Measurements from ENCODE around the gene CLEC16A.
A peak's percentile ranks its signal among the peaks of the same experiment; 100 is the strongest.
"Not testable (repeated sequence)": the region's sequence is repeated elsewhere in the genome, so short reads cannot be mapped to it uniquely, and the experiment has no call there.

CLEC16A gene

GRCh38 chr16:11101283-11101682, 156.9 kb downstream of the CLEC16A start:
- H3K4me3 ChIP-seq (ENCODE audit: low read length) = no peak overlapping the region
- H3K4me1 ChIP-seq (ENCODE audit: control insufficient read depth, insufficient read depth, low read length) = peaks cover 56% of the 10 kb centered on the region
- H3K27me3 ChIP-seq (ENCODE audit: control insufficient read depth, insufficient read depth, low read length) = no peaks in the 10 kb centered on the region
- no peaks in the 10 kb centered on the region for H3K36me3 ChIP-seq (ENCODE audit: control insufficient read depth, insufficient read depth, low read length)
- no peak overlapping the region for H3K9ac ChIP-seq (ENCODE audit: low read length)
- H3K9me3 ChIP-seq (ENCODE audit: control insufficient read depth, low read length) = no peaks in the 10 kb centered on the region

- Histone ChIP-seq H3K9me3 (ENCODE audit: control insufficient read depth, low read length) (no peaks in the 10 kb centered on the region), H3K4me3 (ENCODE audit: low read length) (no peak overlapping the region), H3K9ac (ENCODE audit: low read length) (peak overlapping the region; percentile 8), H3K4me1 (ENCODE audit: control insufficient read depth, insufficient read depth, low read length) (peaks cover 56% of the 10 kb centered on the region), H3K36me3 (ENCODE audit: control insufficient read depth, insufficient read depth, low read length) (no peaks in the 10 kb centered on the region), H3K27me3 (ENCODE audit: control insufficient read depth, insufficient read depth, low read length) (no peaks in the 10 kb centered on the region)
Observed at GRCh38 chr16:11101695-11102522, 157.5 kb downstream of the CLEC16A start.

DNA sequence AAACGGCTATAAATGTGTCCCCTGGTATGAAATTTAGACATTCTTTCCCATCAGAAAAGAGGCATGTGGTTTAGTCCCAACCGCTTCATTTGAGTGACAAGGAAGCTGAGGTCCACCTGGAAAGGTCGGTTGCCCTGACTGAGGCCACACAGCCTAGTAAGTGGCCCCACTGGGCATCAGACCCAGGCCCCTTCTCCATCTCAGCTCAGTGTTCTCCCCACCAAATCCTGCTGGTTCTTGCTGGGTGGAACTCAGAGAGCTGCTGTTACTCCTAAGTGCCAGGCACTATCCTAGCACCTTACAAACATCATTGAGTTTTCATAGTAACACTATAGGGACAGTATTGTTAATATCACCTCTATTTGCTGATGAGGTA, 158.1 kb downstream of the CLEC16A start:
- H3K9ac ChIP-seq (ENCODE audit: low read length) = peak overlapping the region; percentile 8
- H3K9me3 ChIP-seq (ENCODE audit: control insufficient read depth, low read length) = no peaks in the 10 kb centered on the region
- H3K27me3 ChIP-seq (ENCODE audit: control insufficient read depth, insufficient read depth, low read length) = no peaks in the 10 kb centered on the region
- peaks cover 56% of the 10 kb centered on the region for H3K4me1 ChIP-seq (ENCODE audit: control insufficient read depth, insufficient read depth, low read length)
- no peak overlapping the region for H3K4me3 ChIP-seq (ENCODE audit: low read length)
- H3K36me3 ChIP-seq (ENCODE audit: control insufficient read depth, insufficient read depth, low read length) = no peaks in the 10 kb centered on the region

DNA sequence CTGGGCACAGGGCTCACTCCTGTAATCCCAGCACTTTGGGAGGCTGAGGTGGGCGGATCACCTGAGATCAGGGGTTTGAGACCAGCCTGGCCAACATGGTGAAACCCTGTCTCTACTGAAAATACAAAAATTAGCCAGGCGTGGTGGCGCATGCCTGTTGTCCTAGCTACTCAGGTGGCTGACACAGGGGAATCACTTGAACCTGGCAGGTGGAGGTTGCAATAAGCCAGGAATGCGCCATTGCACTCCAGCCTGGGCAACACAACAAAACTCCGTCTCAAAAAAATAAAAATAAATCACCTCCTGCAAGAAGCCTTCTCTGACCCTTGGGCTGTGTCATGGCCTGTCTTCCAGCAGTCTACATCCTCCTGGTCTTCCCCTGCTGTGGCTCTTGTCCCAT, 158.9 kb downstream of the CLEC16A start:
- not testable (repeated sequence) for H3K9ac ChIP-seq (ENCODE audit: low read length); H3K27me3 ChIP-seq (ENCODE audit: control insufficient read depth, insufficient read depth, low read length); H3K9me3 ChIP-seq (ENCODE audit: control insufficient read depth, low read length); H3K36me3 ChIP-seq (ENCODE audit: control insufficient read depth, insufficient read depth, low read length); H3K4me3 ChIP-seq (ENCODE audit: low read length)
- H3K4me1 ChIP-seq (ENCODE audit: control insufficient read depth, insufficient read depth, low read length) = peaks cover 56% of the 10 kb centered on the region

- Histone ChIP-seq H3K36me3 (ENCODE audit: control insufficient read depth, insufficient read depth, low read length) (no peaks in the 10 kb centered on the region), H3K4me1 (ENCODE audit: control insufficient read depth, insufficient read depth, low read length) (peaks cover 56% of the 10 kb centered on the region), H3K9me3 (ENCODE audit: control insufficient read depth, low read length) (no peaks in the 10 kb centered on the region), H3K27me3 (ENCODE audit: control insufficient read depth, insufficient read depth, low read length) (no peaks in the 10 kb centered on the region), H3K4me3 (ENCODE audit: low read length) (no peak overlapping the region), H3K9ac (ENCODE audit: low read length) (no peak overlapping the region)
Observed at GRCh38 chr16:11104168-11105037, 160.0 kb downstream of the CLEC16A start.

- no peak overlapping the region for H3K4me3 ChIP-seq (ENCODE audit: low read length)
- H3K4me1 ChIP-seq (ENCODE audit: control insufficient read depth, insufficient read depth, low read length) = peaks cover 47% of the 10 kb centered on the region
- no peaks in the 10 kb centered on the region for H3K9me3 ChIP-seq (ENCODE audit: control insufficient read depth, low read length)
- H3K27me3 ChIP-seq (ENCODE audit: control insufficient read depth, insufficient read depth, low read length) = no peaks in the 10 kb centered on the region
- H3K36me3 ChIP-seq (ENCODE audit: control insufficient read depth, insufficient read depth, low read length) = no peaks in the 10 kb centered on the region
- no peak overlapping the region for H3K9ac ChIP-seq (ENCODE audit: low read length)
Observed at GRCh38 chr16:11105038-11105903, 160.9 kb downstream of the CLEC16A start.

GRCh38 chr16:11106726-11107125, 162.4 kb downstream of the CLEC16A start:
- Histone ChIP-seq H3K4me1 (ENCODE audit: control insufficient read depth, insufficient read depth, low read length) (peaks cover 33% of the 10 kb centered on the region), H3K36me3 (ENCODE audit: control insufficient read depth, insufficient read depth, low read length) (no peaks in the 10 kb centered on the region), H3K4me3 (ENCODE audit: low read length) (no peak overlapping the region), H3K27me3 (ENCODE audit: control insufficient read depth, insufficient read depth, low read length) (no peaks in the 10 kb centered on the region), H3K9me3 (ENCODE audit: control insufficient read depth, low read length) (no peaks in the 10 kb centered on the region), H3K9ac (ENCODE audit: low read length) (no peak overlapping the region)

- H3K9me3 ChIP-seq (ENCODE audit: control insufficient read depth, low read length) = no peaks in the 10 kb centered on the region
- H3K27me3 ChIP-seq (ENCODE audit: control insufficient read depth, insufficient read depth, low read length) = no peaks in the 10 kb centered on the region
- no peak overlapping the region for H3K9ac ChIP-seq (ENCODE audit: low read length)
- H3K4me1 ChIP-seq (ENCODE audit: control insufficient read depth, insufficient read depth, low read length) = peaks cover 21% of the 10 kb centered on the region
- H3K4me3 ChIP-seq (ENCODE audit: low read length) = no peak overlapping the region
- no peaks in the 10 kb centered on the region for H3K36me3 ChIP-seq (ENCODE audit: control insufficient read depth, insufficient read depth, low read length)
Observed at GRCh38 chr16:11107780-11108465, 163.6 kb downstream of the CLEC16A start.

DNA sequence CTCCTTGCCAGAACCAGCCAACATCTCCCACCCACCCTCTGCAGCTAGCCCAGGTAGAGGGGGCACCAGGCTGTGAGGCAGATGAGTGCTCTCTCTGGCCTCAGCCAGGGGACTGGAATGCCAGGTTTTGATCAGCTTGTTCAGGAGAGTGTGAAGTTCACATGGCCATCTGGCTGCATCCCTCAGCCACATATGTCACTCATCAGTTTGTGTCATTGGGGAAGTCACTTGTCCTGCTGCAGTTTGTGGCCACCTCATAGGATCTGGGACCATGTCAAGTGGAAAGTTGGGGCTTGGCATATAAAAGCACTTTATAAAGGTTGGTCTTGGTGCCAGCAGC, 164.1 kb downstream of the CLEC16A start:
- no peaks in the 10 kb centered on the region for H3K9me3 ChIP-seq (ENCODE audit: control insufficient read depth, low read length)
- no peaks in the 10 kb centered on the region for H3K36me3 ChIP-seq (ENCODE audit: control insufficient read depth, insufficient read depth, low read length)
- H3K27me3 ChIP-seq (ENCODE audit: control insufficient read depth, insufficient read depth, low read length) = no peaks in the 10 kb centered on the region
- H3K9ac ChIP-seq (ENCODE audit: low read length) = no peak overlapping the region
- H3K4me3 ChIP-seq (ENCODE audit: low read length) = no peak overlapping the region
- H3K4me1 ChIP-seq (ENCODE audit: control insufficient read depth, insufficient read depth, low read length) = peaks cover 16% of the 10 kb centered on the region

GRCh38 chr16:11109566-11109965, 165.2 kb downstream of the CLEC16A start:
- H3K27me3 ChIP-seq (ENCODE audit: control insufficient read depth, insufficient read depth, low read length) = no peaks in the 10 kb centered on the region
- H3K9ac ChIP-seq (ENCODE audit: low read length) = no peak overlapping the region
- H3K4me3 ChIP-seq (ENCODE audit: low read length) = no peak overlapping the region
- H3K36me3 ChIP-seq (ENCODE audit: control insufficient read depth, insufficient read depth, low read length) = no peaks in the 10 kb centered on the region
- peaks cover 11% of the 10 kb centered on the region for H3K4me1 ChIP-seq (ENCODE audit: control insufficient read depth, insufficient read depth, low read length)
- H3K9me3 ChIP-seq (ENCODE audit: control insufficient read depth, low read length) = no peaks in the 10 kb centered on the region

DNA sequence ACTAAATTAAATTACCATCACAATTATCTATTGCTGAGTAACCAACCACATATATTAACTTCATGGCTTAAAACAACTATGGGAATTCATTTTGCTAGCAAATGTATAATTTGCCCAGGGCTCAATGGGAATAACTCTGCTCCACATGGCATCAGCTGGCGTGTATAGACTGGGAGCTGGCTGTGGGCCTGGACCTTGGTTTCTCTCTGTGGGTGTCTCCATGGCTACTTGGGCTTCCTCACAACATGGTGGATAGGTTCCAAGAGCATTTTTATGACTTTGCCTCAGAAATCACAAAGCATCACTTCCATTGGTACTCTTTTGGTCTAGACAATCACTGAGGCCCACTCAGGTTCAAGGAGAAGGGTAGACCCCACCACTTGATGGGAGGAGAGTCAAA, 166.8 kb downstream of the CLEC16A start:
- no peak overlapping the region for H3K4me3 ChIP-seq (ENCODE audit: low read length)
- no peaks in the 10 kb centered on the region for H3K36me3 ChIP-seq (ENCODE audit: control insufficient read depth, insufficient read depth, low read length)
- H3K4me1 ChIP-seq (ENCODE audit: control insufficient read depth, insufficient read depth, low read length) = no peaks in the 10 kb centered on the region
- H3K27me3 ChIP-seq (ENCODE audit: control insufficient read depth, insufficient read depth, low read length) = no peaks in the 10 kb centered on the region
- no peaks in the 10 kb centered on the region for H3K9me3 ChIP-seq (ENCODE audit: control insufficient read depth, low read length)
- no peak overlapping the region for H3K9ac ChIP-seq (ENCODE audit: low read length)

Data from mucosa of stomach (tissue), 1 donor.